H1 (cell line): ENCODE data around the gene SH3BP2. TPM values are rescaled to one million over a fixed set of nuclear protein-coding genes. Genes with fewer than 3 reads are reported as not detected.

Experiments used
- CTCF ChIA-PET: fragments of 300-600 bp; sonication (Branson Sonifier 250); formaldehyde crosslinking; loops from one replicate; lab custom pipeline; 2021; ENCODE audit not compliant: partially characterized antibody; lab: Charles Lee
- POLR2A ChIA-PET: fragments of 300-600 bp; sonication (Branson Sonifier 250); formaldehyde crosslinking; loops from one replicate; lab custom pipeline; 2021; ENCODE audit warnings: inconsistent platforms; ENCODE audit not compliant: partially characterized antibody; lab: Charles Lee
- DNase-seq, 2 experiments: peaks; one replicate each; pipeline versions ENCODE4 v3.0.0 to v3.0.0-alpha.2; 2010 to 2022; ENCODE audit warnings: low spot score in 2 of 2, low read depth in 1 of 2, mixed read lengths in 1 of 2
- FAIRE-seq: peaks from 2 replicates; lab custom pipeline; 2011; peaks lifted over from hg19 to GRCh38; lab: Jason Lieb, UNC
- H2AFZ ChIP-seq: 2 replicates; pipeline ENCODE4 v1.8.1; 2012; ENCODE audit warnings: low read length, inconsistent platforms
- H2AK5ac ChIP-seq: 2 replicates; pipeline ENCODE4 v1.6.1; 2013; ENCODE audit warnings: low read depth, low read length
- H2BK120ac ChIP-seq: replicated peaks from 2 replicates; pipeline ENCODE3; 2013; ENCODE audit warnings: low read depth, low read length, inconsistent platforms
- H2BK12ac ChIP-seq: 2 replicates; pipeline ENCODE4 v1.6.1; 2013; ENCODE audit warnings: low read depth, low read length
- H2BK15ac ChIP-seq: 2 replicates; pipeline ENCODE4 v1.6.1; 2013; ENCODE audit warnings: low read length
- H2BK20ac ChIP-seq: 2 replicates; pipeline ENCODE4 v1.6.1; 2013; ENCODE audit warnings: low read length
- H2BK5ac ChIP-seq: 2 replicates; pipeline ENCODE4 v1.6.1; 2013; ENCODE audit warnings: low read depth, low read length
- H3K14ac ChIP-seq: 2 replicates; pipeline ENCODE4 v1.6.1; 2013; ENCODE audit warnings: inconsistent platforms; ENCODE audit not compliant: insufficient read length
- H3K18ac ChIP-seq: 2 replicates; pipeline ENCODE4 v1.6.1; 2013; ENCODE audit warnings: low read length; ENCODE audit errors: extremely low read depth
- H3K23ac ChIP-seq: 2 replicates; pipeline ENCODE4 v1.6.1; 2013; ENCODE audit warnings: inconsistent platforms; ENCODE audit not compliant: insufficient read length
- H3K23me2 ChIP-seq: 2 replicates; pipeline ENCODE4 v1.6.1; 2013; ENCODE audit warnings: low read depth, low read length
- H3K27ac ChIP-seq: 2 replicates; pipeline ENCODE4 v1.6.1; 2011; ENCODE audit warnings: low read depth, low read length, inconsistent platforms
- H3K27me3 ChIP-seq, 4 experiments: replicated peaks in 1 of 4; 1 replicate in 1 of 4; 2 replicates in 3 of 4; pipeline versions ENCODE4 v1.6.1 to v1.8.1; 2011 to 2013; ENCODE audit warnings: low read length in 3 of 4, mild to moderate bottlenecking in 3 of 4, inconsistent platforms in 2 of 4, mixed read lengths in 2 of 4, moderate library complexity in 1 of 4; ENCODE audit not compliant: control insufficient read depth in 3 of 4, insufficient read depth in 3 of 4; ENCODE audit errors: extremely low read depth in 1 of 4
- H3K36me3 ChIP-seq, 4 experiments: 2 replicates each; pipeline versions ENCODE4 v1.6.1 to v1.8.1; 2011 to 2013; ENCODE audit warnings: mild to moderate bottlenecking in 4 of 4, low read length in 3 of 4, moderate library complexity in 2 of 4, control low read depth in 1 of 4, inconsistent platforms in 1 of 4; ENCODE audit not compliant: insufficient read depth in 4 of 4, control insufficient read depth in 2 of 4
- H3K4ac ChIP-seq: replicated peaks from 2 replicates; pipeline ENCODE3; 2013; ENCODE audit warnings: low read length, low read depth, mixed read lengths, inconsistent platforms; ENCODE audit not compliant: insufficient read length
- H3K4me1 ChIP-seq, 4 experiments: replicated peaks in 1 of 4; 1 replicate in 1 of 4; 2 replicates in 3 of 4; pipeline versions ENCODE4 v1.6.1 to v1.8.1; 2011 to 2013; ENCODE audit warnings: low read length in 3 of 4, inconsistent platforms in 2 of 4, mixed read lengths in 1 of 4; ENCODE audit not compliant: insufficient read depth in 4 of 4, control insufficient read depth in 3 of 4
- H3K4me2 ChIP-seq, 2 experiments: 2 replicates each; pipeline versions ENCODE4 v1.6.1 to v1.8.1; 2011 to 2013; ENCODE audit warnings: low read depth in 2 of 2, low read length in 2 of 2, control low read depth in 1 of 2, inconsistent platforms in 1 of 2, mild to moderate bottlenecking in 1 of 2; ENCODE audit not compliant: insufficient read depth in 1 of 2
- H3K4me3 ChIP-seq, 4 experiments: fragments of 200-600, 300-600 bp in 1 of 4; sonication (generic), shearing (Covaris generic), sonication (Bioruptor Twin) in 1 of 4; 2 replicates each; pipeline versions ENCODE4 v1.5.1 to v1.8.1; 2011 to 2016; ENCODE audit warnings: low read length in 4 of 4, low read depth in 3 of 4, control low read depth in 2 of 4, inconsistent platforms in 2 of 4, mild to moderate bottlenecking in 2 of 4, mixed read lengths in 1 of 4, moderate library complexity in 1 of 4; ENCODE audit not compliant: insufficient read depth in 2 of 4; ENCODE audit errors: extremely low read depth in 1 of 4
- H3K56ac ChIP-seq: replicated peaks from 2 replicates; pipeline ENCODE3; 2013; ENCODE audit warnings: low read depth, mild to moderate bottlenecking, mixed read lengths, low read length, inconsistent platforms; ENCODE audit not compliant: insufficient read length
- H3K79me1 ChIP-seq: 2 replicates; pipeline ENCODE4 v1.6.1; 2013; ENCODE audit warnings: low read depth, low read length, control low read depth
- H3K79me2 ChIP-seq, 2 experiments: 2 replicates each; pipeline versions ENCODE4 v1.6.1 to v1.8.1; 2012 to 2013; ENCODE audit warnings: low read length in 2 of 2, mild to moderate bottlenecking in 2 of 2, inconsistent platforms in 1 of 2; ENCODE audit not compliant: insufficient read depth in 2 of 2, control insufficient read depth in 1 of 2
- H3K9ac ChIP-seq, 4 experiments: replicated peaks in 1 of 4; 1 replicate in 1 of 4; 2 replicates in 3 of 4; pipeline versions ENCODE4 v1.6.1 to v1.8.1; 2011 to 2013; ENCODE audit warnings: low read depth in 3 of 4, low read length in 3 of 4, control low read depth in 2 of 4, mild to moderate bottlenecking in 2 of 4, moderate library complexity in 2 of 4, inconsistent platforms in 1 of 4; ENCODE audit errors: extremely low read depth in 1 of 4
- H3K9me3 ChIP-seq, 2 experiments: 2 replicates each; pipeline versions ENCODE4 v1.6.1 to v1.8.1; 2012 to 2013; ENCODE audit warnings: mild to moderate bottlenecking in 2 of 2, moderate library complexity in 2 of 2, control low read depth in 1 of 2, inconsistent platforms in 1 of 2, low read depth in 1 of 2, low read length in 1 of 2, mixed read lengths in 1 of 2; ENCODE audit not compliant: insufficient read depth in 2 of 2
- H4K20me1 ChIP-seq, 2 experiments: replicated peaks in 1 of 2; 2 replicates each; pipeline versions ENCODE3 to v1.8.1; 2011 to 2013; ENCODE audit warnings: inconsistent platforms in 2 of 2, low read length in 2 of 2, mild to moderate bottlenecking in 1 of 2; ENCODE audit not compliant: insufficient read depth in 2 of 2, control insufficient read depth in 1 of 2
- H4K5ac ChIP-seq: 2 replicates; pipeline ENCODE4 v1.6.1; 2013; ENCODE audit warnings: low read length, low read depth, mixed read lengths, inconsistent platforms; ENCODE audit not compliant: insufficient read length
- H4K8ac ChIP-seq: 2 replicates; pipeline ENCODE4 v1.8.0; 2013; ENCODE audit warnings: mild to moderate bottlenecking, moderate library complexity, low read length, inconsistent platforms; ENCODE audit not compliant: insufficient read depth; ENCODE audit errors: extremely low read depth
- H4K91ac ChIP-seq: replicated peaks from 2 replicates; pipeline ENCODE3; 2013; ENCODE audit warnings: low read length, mixed read lengths, inconsistent platforms; ENCODE audit not compliant: insufficient read length
- CBX5 ChIP-seq: fragments of 300-800, 300-1000 bp; sonication (generic); IDR thresholded peaks from 2 replicates; pipeline ENCODE4 v1.7.1; 2016; ENCODE audit warnings: antibody characterized with exemption, low read length, low read depth
- EZH2 ChIP-seq: fragments of 200-600 bp; sonication (generic); IDR thresholded peaks from 2 replicates; pipeline ENCODE4 v1.7.1; 2012; ENCODE audit warnings: low read depth, mild to moderate bottlenecking, moderate library complexity, low read length, inconsistent platforms; ENCODE audit not compliant: severe bottlenecking
- JUND ChIP-seq: IDR thresholded peaks from 2 replicates; pipeline ENCODE4 v1.6.1; 2011; ENCODE audit warnings: mild to moderate bottlenecking, improper control_type of control experiment, low read length
- WGBS, 2 experiments: shearing (Covaris generic) in 1 of 2; methylation state at CpG; one replicate each; pipeline versions ENCODE4 v1.1.6 to v1.1.7; 2013 to 2015; ENCODE audit warnings: low lambda C conversion rate in 2 of 2, mixed read lengths in 2 of 2, inconsistent platforms in 1 of 2, low coverage in 1 of 2, missing lambda C conversion rate in 1 of 2; ENCODE audit not compliant: insufficient replicate concordance in 2 of 2, insufficient coverage in 1 of 2, insufficient read length in 1 of 2; ENCODE audit errors: extremely low coverage in 1 of 2, missing lambda C conversion rate in 1 of 2; 5-methylcytosine and 5-hydroxymethylcytosine counted together
- polyA plus RNA-seq, 7 experiments: library from polyadenylated mRNA; depleted of rRNA in 3 of 7; stranded (reverse) in 5 of 7; unstranded in 2 of 7; fragments of >200 nt in 5 of 7; fragments of 200-250 nt in 2 of 7; gene quantifications; 1 replicate in 5 of 7; 2 replicates in 1 of 7; 4 replicates in 1 of 7; pipeline versions ENCODE4 v1.2.1 to v1.2.3, GENCODE V29; 2011 to 2013; ENCODE audit warnings: missing spikeins in 2 of 7, mixed read lengths in 2 of 7
- total RNA-seq: library from RNA; stranded (reverse); fragmentation: NEBNext Ultra II Directional; extraction: Animal tissue kit (Norgen Biotek cat#: 25700); gene quantifications from 2 replicates; pipeline ENCODE4 v1.2.1, GENCODE V29; 2021

SH3BP2 gene
- total and polyA plus RNA-seq, 2 of the 8 experiments (the other 6 are each of a cell fraction or from before 2014, with no cell fraction given): 27.4 to 31.4 TPM

DNA sequence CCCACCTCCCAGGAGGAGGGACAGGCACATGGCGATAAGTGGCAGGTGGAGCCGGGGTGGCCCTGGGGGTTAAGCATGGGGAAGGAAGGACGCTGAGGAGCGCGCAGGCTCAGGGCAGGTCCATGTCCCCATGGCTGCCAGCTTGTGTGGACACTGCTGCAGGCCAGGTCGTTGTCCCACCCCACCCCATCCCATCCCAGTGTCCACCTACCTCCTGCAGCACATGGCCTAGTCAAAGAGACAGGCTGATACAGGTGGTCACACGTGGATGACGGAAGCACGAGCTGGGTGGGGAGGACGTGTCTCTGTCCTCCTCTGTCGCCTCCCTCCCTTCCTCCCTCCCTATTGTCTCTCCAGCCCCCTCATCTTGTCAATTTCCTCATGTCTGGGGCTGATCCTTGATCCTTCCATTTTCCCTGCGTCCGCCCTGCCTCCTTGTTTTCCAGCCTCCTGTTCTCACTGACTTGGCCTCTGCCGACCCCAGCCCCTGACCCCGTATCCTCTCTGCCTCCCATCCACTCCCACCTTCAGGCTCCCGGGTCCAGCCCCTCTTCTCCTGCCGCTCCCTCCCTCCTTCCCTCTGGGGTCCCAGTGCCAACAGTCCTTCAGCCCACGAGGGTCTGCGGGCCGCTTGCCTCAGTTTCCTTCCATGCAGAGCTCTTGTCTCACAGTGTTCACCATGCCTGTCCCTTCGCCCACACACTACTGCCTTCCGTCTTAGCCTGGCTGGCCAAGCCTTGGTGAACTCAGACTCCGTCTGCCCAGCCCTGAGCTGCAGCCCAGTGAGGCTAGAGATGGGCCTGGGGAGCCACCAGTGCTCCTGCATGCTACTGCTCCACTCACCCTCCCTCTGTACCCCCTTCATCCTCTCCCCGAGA is 35.2 kb downstream of the SH3BP2 start:
- H3K9ac ChIP-seq: no peak overlapping the region
- WGBS, 2 experiments: 87% methylated on average over 22 of the region's 24 CpGs; no CpG with 5 or more reads in 1 of the 2 experiments
- TF ChIP-seq CBX5 (no peak), JUND (no peak), EZH2 (no peak)
- TF ChIP-seq, all 59 proteins: peak for 0
- H3K9me3 ChIP-seq: no peaks in the 10 kb centered on the region
- no peak overlapping the region for H2BK120ac ChIP-seq
- peak overlapping the region; percentile 18; the same call in 1 of the 2 replicates for H2BK5ac ChIP-seq
- H3K4ac ChIP-seq: no peak overlapping the region
- no peak overlapping the region for H2BK15ac ChIP-seq
- no peak overlapping the region for H3K14ac ChIP-seq
- H4K91ac ChIP-seq: no peak overlapping the region
- H4K8ac ChIP-seq: no peak overlapping the region
- H4K20me1 ChIP-seq: peaks cover 0 to 22% of the 10 kb centered on the region in 2 experiments
- H3K56ac ChIP-seq: no peak overlapping the region
- H3K27ac ChIP-seq: no peak overlapping the region
- H3K27me3 ChIP-seq: no peaks in the 10 kb centered on the region
- no peaks in the 10 kb centered on the region for H3K79me1 ChIP-seq
- CTCF ChIA-PET: interaction anchor here (1.3 kb wide), 1 partner anchor 17 kb away, joined by 3 read pairs; no protein-coding TSS in a partner anchor
- H2AK5ac ChIP-seq: no peak overlapping the region
- H4K5ac ChIP-seq: no peak overlapping the region
- no peaks in the 10 kb centered on the region for H3K4me1 ChIP-seq
- H3K18ac ChIP-seq: no peak overlapping the region
- H3K36me3 ChIP-seq: peaks cover 0 to 51% (median 40%) of the 10 kb centered on the region in 4 experiments
- no peak overlapping the region for H2BK12ac ChIP-seq
- no peaks in the 10 kb centered on the region for H3K23me2 ChIP-seq
- H3K4me3 ChIP-seq: no peak overlapping the region
- POLR2A ChIA-PET: interaction anchor here (0.9 to 1.1 kb wide), 2 partner anchors 10 to 12 kb away, joined by 3 to 4 read pairs; no protein-coding TSS in a partner anchor
- no peak for DNase-seq
- H3K4me2 ChIP-seq: no peak overlapping the region
- H2AFZ ChIP-seq: no peak overlapping the region
- FAIRE-seq: no peak
- no peak overlapping the region for H3K23ac ChIP-seq
- H2BK20ac ChIP-seq: no peak overlapping the region
- H3K79me2 ChIP-seq: no peaks in the 10 kb centered on the region
